HepG2 (cell line): ENCODE results near the gene THSD4. TPM values are rescaled to one million over a fixed set of nuclear protein-coding genes. Genes with fewer than 3 reads are reported as not detected.

Experiments used
- ATAC-seq: fragments of 200-7000 bp; cut with Tn5 transposase; 3 replicates; pipeline ENCODE4 v1.9.1; 2020; ENCODE audit warnings: mild to moderate bottlenecking, moderate library complexity
- BruUV-seq: library from RNA; stranded (reverse); fragments of 400-500 nt; replicated peaks from 2 replicates; lab custom pipeline; 2021; lab: Mats Ljungman, UMichigan
- CTCF ChIA-PET: fragments of 300-600 bp; formaldehyde crosslinking; extraction: SDS; loops from one replicate; lab custom pipeline; 2021; ENCODE audit warnings: low total read pairs, inconsistent platforms, low intra/inter-chr PET ratio; lab: Yijun Ruan, JAX
- POLR2A ChIA-PET: fragments of 350-600 bp; sonication (Branson Sonifier 250); formaldehyde crosslinking; loops from one replicate; lab custom pipeline; 2020; ENCODE audit warnings: antibody characterized with exemption, inconsistent platforms; lab: Yijun Ruan, JAX
- DNase-seq: peaks from one replicate; pipeline ENCODE4 v3.0.0-alpha.2; 2015; ENCODE audit warnings: low spot score
- FAIRE-seq: peaks from 3 replicates; lab custom pipeline; 2011; peaks lifted over from hg19 to GRCh38; lab: Jason Lieb, UNC
- H2AFZ ChIP-seq: one replicate; pipeline ENCODE4 v1.6.1; 2011; ENCODE audit warnings: low read length, inconsistent platforms
- H3K27ac ChIP-seq: fragments of 300-600 bp; 3 replicates; pipeline ENCODE4 v1.8.0; 2011; ENCODE audit warnings: mixed run types, mild to moderate bottlenecking, mixed read lengths, low read length, inconsistent platforms; ENCODE audit not compliant: insufficient read depth; ENCODE audit errors: extremely low read length
- H3K27me3 ChIP-seq, 2 experiments: fragments of 200-600 bp in 1 of 2; 2 replicates in 1 of 2; 3 replicates in 1 of 2; pipeline versions ENCODE4 v1.6.0 to v1.8.0; 2011; ENCODE audit warnings: low read length in 2 of 2, mild to moderate bottlenecking in 2 of 2, moderate library complexity in 2 of 2, inconsistent platforms in 1 of 2; ENCODE audit not compliant: insufficient read depth in 2 of 2, control insufficient read depth in 1 of 2
- H3K36me3 ChIP-seq, 2 experiments: fragments of 200-600 bp in 1 of 2; replicated peaks in 1 of 2; 2 replicates in 1 of 2; 3 replicates in 1 of 2; pipeline versions ENCODE4 v1.5.1 to v1.8.0; 2011; ENCODE audit warnings: low read length in 2 of 2, inconsistent platforms in 1 of 2; ENCODE audit not compliant: insufficient read depth in 2 of 2, control insufficient read depth in 1 of 2
- H3K4me1 ChIP-seq: 2 replicates; pipeline ENCODE4 v1.5.1; 2012; ENCODE audit warnings: low read length, inconsistent platforms; ENCODE audit not compliant: insufficient read depth
- H3K4me2 ChIP-seq: 2 replicates; pipeline ENCODE4 v1.6.0; 2011; ENCODE audit warnings: low read depth, low read length, inconsistent platforms
- H3K4me3 ChIP-seq, 3 experiments: fragments of 200-600 bp in 1 of 3; sonication (generic), shearing (Covaris generic) in 1 of 3; replicated peaks in 1 of 3; 2 replicates each; pipeline ENCODE4 v1.5.1; 2011 to 2016; ENCODE audit warnings: low read length in 3 of 3, inconsistent platforms in 2 of 3, low read depth in 2 of 3, mild to moderate bottlenecking in 2 of 3, control low read depth in 1 of 3, mixed read lengths in 1 of 3; ENCODE audit not compliant: insufficient read depth in 1 of 3
- H3K79me2 ChIP-seq: one replicate; pipeline ENCODE4 v1.6.1; 2011; ENCODE audit warnings: low read length, inconsistent platforms; ENCODE audit not compliant: insufficient read depth
- H3K9ac ChIP-seq: 2 replicates; pipeline ENCODE4 v1.6.0; 2011; ENCODE audit warnings: mild to moderate bottlenecking, low read depth, low read length, inconsistent platforms; ENCODE audit not compliant: insufficient read depth
- H3K9me3 ChIP-seq: 2 replicates; pipeline ENCODE4 v1.5.1; 2012; ENCODE audit warnings: mild to moderate bottlenecking, low read length
- H4K20me1 ChIP-seq: 2 replicates; pipeline ENCODE4 v1.6.0; 2011; ENCODE audit warnings: inconsistent platforms, mild to moderate bottlenecking, low read length, moderate library complexity; ENCODE audit not compliant: insufficient read depth
- KDM5B ChIP-seq: sonication (generic); formaldehyde crosslinking; IDR thresholded peaks from 2 replicates; pipeline ENCODE4 v1.4.0; 2020; ENCODE audit warnings: missing genetic modification reagents, mild to moderate bottlenecking, borderline replicate concordance
- MED1 ChIP-seq: sonication (generic); formaldehyde crosslinking; IDR thresholded peaks from 2 replicates; pipeline ENCODE4 v1.4.0; 2020; ENCODE audit warnings: missing genetic modification reagents
- MIER2 ChIP-seq: IDR thresholded peaks from 2 replicates; pipeline ENCODE4 v1.6.1; 2016; ENCODE audit warnings: missing biosample characterization, missing genetic modification reagents
- XRCC5 ChIP-seq: fragments of 200-400 bp; formaldehyde crosslinking; optimal IDR thresholded peaks from 2 replicates; pipeline ENCODE3; 2017; ENCODE audit warnings: mild to moderate bottlenecking, low read length
- ZNF180 ChIP-seq: sonication (generic); formaldehyde crosslinking; IDR thresholded peaks from 2 replicates; pipeline ENCODE4 v1.4.0; 2020; ENCODE audit warnings: low read depth, missing genetic modification reagents, borderline replicate concordance
- ZNF556 ChIP-seq: sonication (generic); formaldehyde crosslinking; IDR thresholded peaks from 2 replicates; pipeline ENCODE4 v1.4.0; 2020; ENCODE audit warnings: mild to moderate bottlenecking, missing genetic modification reagents, borderline replicate concordance
- ZNF75D ChIP-seq: sonication (generic); formaldehyde crosslinking; IDR thresholded peaks from 2 replicates; pipeline ENCODE4 v1.8.1; 2023; ENCODE audit warnings: missing genetic modification reagents, mild to moderate bottlenecking, borderline replicate concordance
- ZNF850 ChIP-seq: sonication (generic); formaldehyde crosslinking; conservative IDR thresholded peaks from 2 replicates; pipeline ENCODE4 v1.9.0; 2021; ENCODE audit warnings: mild to moderate bottlenecking, missing genetic modification reagents
- WGBS: methylation state at CpG from one replicate; pipeline ENCODE4 v1.1.6; 2017; ENCODE audit warnings: low lambda C conversion rate; 5-methylcytosine and 5-hydroxymethylcytosine counted together
- in situ Hi-C: cut with HindIII; loops from 2 replicates; pipeline ENCODE4 v1.10.0; 2017; ENCODE audit warnings: low pct_unique_long_range_greater_than_20kb; ENCODE audit not compliant: extremely low pct_ligation_motif_present
- intact Hi-C: fragments of 100-400 bp; cut with micrococcal nuclease; formaldehyde crosslinking; loops from one replicate; pipeline ENCODE4 v1.10.0; 2022; ENCODE audit not compliant: unreplicated experiment
- polyA plus RNA-seq, 8 experiments: library from polyadenylated mRNA; depleted of rRNA in 3 of 8; stranded (reverse) in 7 of 8; unstranded in 1 of 8; fragments of >200 nt; fragmentation: Illumina TruSeq in 4 of 8; extraction: Trizol in 4 of 8; gene quantifications; 2 replicates each; pipeline versions ENCODE4 v1.2.1 to v1.2.3, GENCODE V29; 2011 to 2016; ENCODE audit warnings: low read depth in 4 of 8, missing spikeins in 1 of 8, mixed read lengths in 1 of 8; ENCODE audit not compliant: insufficient read depth in 1 of 8
- total RNA-seq, 5 experiments: library from RNA; depleted of rRNA; stranded (reverse); fragments of >200 nt; fragmentation: Illumina TruSeq; extraction: Trizol; gene quantifications; 2 replicates each; pipeline ENCODE4 v1.2.3, GENCODE V29; 2016; ENCODE audit warnings: low read depth in 1 of 5
- TF ChIP-seq, protein P1 (sequence below): IDR thresholded peaks from 2 replicates; pipeline ENCODE4 v1.6.1; 2016
- TF ChIP-seq, protein P2 (sequence below), 2 experiments: fragments of 450-650 bp in 1 of 2; sonication (generic) in 1 of 2; formaldehyde crosslinking in 1 of 2; IDR thresholded peaks; 2 replicates each; pipeline versions ENCODE4 v1.6.1 to v1.8.0; 2016 to 2022; ENCODE audit warnings: antibody characterized with exemption in 1 of 2, mild to moderate bottlenecking in 1 of 2, missing genetic modification reagents in 1 of 2
- TF ChIP-seq, protein P3 (sequence below): sonication (generic); formaldehyde crosslinking; IDR thresholded peaks from 2 replicates; pipeline ENCODE4 v1.8.0; 2022; ENCODE audit warnings: missing genetic modification reagents, mild to moderate bottlenecking, inconsistent platforms, borderline replicate concordance
- TF ChIP-seq, protein P4 (sequence below): sonication (generic); formaldehyde crosslinking; IDR thresholded peaks from 2 replicates; pipeline ENCODE4 v1.5.1; 2020; ENCODE audit warnings: missing genetic modification reagents, mild to moderate bottlenecking, borderline replicate concordance

The THSD4 gene
- total and polyA plus RNA-seq, 2 of the 13 experiments (the other 11 are each of a cell fraction or from before 2014, with no cell fraction given): 0.07 to 0.21 TPM

DNA sequence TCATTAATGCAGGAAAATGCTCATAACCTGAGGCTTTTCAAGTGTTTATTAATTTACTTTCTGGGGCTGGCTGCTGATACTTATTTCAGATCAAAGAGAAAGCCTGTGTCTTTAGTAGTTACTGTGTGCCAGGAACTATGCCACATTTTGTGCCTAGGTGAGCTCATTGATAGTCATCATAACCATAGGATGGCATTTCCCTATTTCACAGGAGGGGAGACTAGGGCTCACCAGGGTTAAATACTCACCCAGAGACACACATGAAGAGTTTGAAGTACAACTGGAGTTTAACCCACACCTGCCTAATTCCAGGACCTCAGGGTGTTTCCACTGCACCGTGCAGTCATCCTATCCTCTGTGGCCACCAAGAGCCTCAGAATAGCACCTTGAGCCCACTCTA is 430.7 kb downstream of the THSD4 start (continued):
- TF ChIP-seq ZNF850 (no peak), MED1 (CRISPR knock-in tag) (no peak), ZNF556 (CRISPR knock-in tag) (no peak)

DNA sequence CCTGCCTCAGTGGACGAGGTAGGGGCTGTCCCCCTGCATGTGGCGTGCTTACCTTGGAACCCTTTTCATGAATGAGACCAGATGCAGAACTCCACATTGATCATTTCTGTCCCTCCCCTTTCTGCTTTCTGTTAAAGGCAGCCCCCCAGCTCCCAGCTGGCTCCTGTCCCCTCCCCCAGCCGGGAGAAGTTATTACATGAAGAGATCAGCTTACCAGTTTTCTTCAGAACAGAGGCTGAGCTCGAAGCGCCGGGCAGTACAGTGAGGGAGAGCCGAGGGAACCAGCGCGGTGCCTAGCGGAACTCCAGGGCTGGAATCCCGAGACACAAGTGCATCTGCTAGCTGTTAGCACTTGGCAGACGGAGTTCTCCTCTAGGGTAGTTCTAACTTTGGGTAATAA is 431.7 kb downstream of the THSD4 start:
- H3K4me2 ChIP-seq: no peak overlapping the region
- H2AFZ ChIP-seq: no peak overlapping the region
- H3K4me1 ChIP-seq: no peaks in the 10 kb centered on the region
- H4K20me1 ChIP-seq: no peaks in the 10 kb centered on the region
- ATAC-seq (no peak), FAIRE-seq (no peak), DNase-seq (no peak)
- peaks cover 1 to 2% of the 10 kb centered on the region in 2 experiments; a peak in 1 of 5 replicates for H3K27me3 ChIP-seq
- no peaks in the 10 kb centered on the region for H3K79me2 ChIP-seq
- no peaks in the 10 kb centered on the region for H3K9me3 ChIP-seq
- H3K4me3 ChIP-seq: no peak overlapping the region
- ChIA-PET CTCF (no interaction called here), POLR2A (no interaction called here)
- 32% methylated on average over 12 of the region's 12 CpGs for WGBS
- no peaks in the 10 kb centered on the region for H3K36me3 ChIP-seq
- in situ Hi-C loops (no loop called here), intact Hi-C loops (no loop called here)
- no peak overlapping the region for H3K9ac ChIP-seq
- no peak overlapping the region for H3K27ac ChIP-seq
- no TSS peak for BruUV-seq
- TF ChIP-seq ZNF75D: no peak
- no peak for TF ChIP-seq MIER2 (CRISPR knock-in tag)
- TF ChIP-seq, protein P1, sequence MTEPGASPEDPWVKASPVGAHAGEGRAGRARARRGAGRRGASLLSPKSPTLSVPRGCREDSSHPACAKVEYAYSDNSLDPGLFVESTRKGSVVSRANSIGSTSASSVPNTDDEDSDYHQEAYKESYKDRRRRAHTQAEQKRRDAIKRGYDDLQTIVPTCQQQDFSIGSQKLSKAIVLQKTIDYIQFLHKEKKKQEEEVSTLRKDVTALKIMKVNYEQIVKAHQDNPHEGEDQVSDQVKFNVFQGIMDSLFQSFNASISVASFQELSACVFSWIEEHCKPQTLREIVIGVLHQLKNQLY (CRISPR knock-in tag): no peak
- TF ChIP-seq ZNF180 (CRISPR knock-in tag): no peak
- TF ChIP-seq, protein P2, sequence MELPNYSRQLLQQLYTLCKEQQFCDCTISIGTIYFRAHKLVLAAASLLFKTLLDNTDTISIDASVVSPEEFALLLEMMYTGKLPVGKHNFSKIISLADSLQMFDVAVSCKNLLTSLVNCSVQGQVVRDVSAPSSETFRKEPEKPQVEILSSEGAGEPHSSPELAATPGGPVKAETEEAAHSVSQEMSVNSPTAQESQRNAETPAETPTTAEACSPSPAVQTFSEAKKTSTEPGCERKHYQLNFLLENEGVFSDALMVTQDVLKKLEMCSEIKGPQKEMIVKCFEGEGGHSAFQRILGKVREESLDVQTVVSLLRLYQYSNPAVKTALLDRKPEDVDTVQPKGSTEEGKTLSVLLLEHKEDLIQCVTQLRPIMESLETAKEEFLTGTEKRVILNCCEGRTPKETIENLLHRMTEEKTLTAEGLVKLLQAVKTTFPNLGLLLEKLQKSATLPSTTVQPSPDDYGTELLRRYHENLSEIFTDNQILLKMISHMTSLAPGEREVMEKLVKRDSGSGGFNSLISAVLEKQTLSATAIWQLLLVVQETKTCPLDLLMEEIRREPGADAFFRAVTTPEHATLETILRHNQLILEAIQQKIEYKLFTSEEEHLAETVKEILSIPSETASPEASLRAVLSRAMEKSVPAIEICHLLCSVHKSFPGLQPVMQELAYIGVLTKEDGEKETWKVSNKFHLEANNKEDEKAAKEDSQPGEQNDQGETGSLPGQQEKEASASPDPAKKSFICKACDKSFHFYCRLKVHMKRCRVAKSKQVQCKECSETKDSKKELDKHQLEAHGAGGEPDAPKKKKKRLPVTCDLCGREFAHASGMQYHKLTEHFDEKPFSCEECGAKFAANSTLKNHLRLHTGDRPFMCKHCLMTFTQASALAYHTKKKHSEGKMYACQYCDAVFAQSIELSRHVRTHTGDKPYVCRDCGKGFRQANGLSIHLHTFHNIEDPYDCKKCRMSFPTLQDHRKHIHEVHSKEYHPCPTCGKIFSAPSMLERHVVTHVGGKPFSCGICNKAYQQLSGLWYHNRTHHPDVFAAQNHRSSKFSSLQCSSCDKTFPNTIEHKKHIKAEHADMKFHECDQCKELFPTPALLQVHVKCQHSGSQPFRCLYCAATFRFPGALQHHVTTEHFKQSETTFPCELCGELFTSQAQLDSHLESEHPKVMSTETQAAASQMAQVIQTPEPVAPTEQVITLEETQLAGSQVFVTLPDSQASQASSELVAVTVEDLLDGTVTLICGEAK (IDR thresholded peaks at IDR 0.05): no peak
- TF ChIP-seq, protein P2 (CRISPR knock-in tag; IDR thresholded peaks at IDR 0.05): no peak
- TF ChIP-seq, protein P3, sequence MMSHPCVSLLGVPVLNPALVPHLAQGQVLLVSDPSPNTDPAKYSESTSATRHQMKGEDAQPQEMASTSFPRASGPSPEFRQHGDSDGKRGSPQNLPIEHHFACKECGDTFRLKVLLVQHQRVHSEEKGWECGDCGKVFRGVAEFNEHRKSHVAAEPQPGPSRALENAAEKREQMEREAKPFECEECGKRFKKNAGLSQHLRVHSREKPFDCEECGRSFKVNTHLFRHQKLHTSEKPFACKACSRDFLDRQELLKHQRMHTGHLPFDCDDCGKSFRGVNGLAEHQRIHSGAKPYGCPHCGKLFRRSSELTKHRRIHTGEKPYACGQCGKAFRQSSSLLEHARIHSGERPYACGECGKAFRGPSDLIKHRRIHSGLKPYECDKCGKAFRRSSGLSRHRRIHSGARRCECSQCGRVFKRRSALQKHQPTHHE (CRISPR knock-in tag): no peak
- TF ChIP-seq XRCC5: no peak
- TF ChIP-seq, protein P4, sequence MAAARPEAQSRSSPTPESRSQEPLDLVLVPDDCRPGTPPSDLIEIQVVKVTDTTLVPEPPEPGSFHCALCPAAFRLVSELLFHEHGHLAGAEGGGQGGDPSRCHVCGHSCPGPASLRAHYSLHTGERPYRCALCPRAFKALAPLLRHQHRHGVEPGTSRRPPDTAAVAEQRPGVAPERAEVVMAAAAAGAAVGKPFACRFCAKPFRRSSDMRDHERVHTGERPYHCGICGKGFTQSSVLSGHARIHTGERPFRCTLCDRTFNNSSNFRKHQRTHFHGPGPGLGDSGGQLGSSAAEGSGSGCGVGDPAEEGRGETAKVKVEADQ (CRISPR knock-in tag): no peak
- no peak for TF ChIP-seq KDM5B (CRISPR knock-in tag)
